Stimulated activated CD8-positive, alpha-beta memory T cell treated with anti-CD3 and anti-CD28 coated beads, Interleukin-15, amount 100 ng/mL, for 24 hours (primary cell): Measurements from ENCODE around the gene LYZL1.
"Not testable (repeated sequence)": the region's sequence is repeated elsewhere in the genome, so short reads cannot be mapped to it uniquely, and the experiment has no call there.

Experiments used
- DNase-seq: peaks from one replicate; pipeline ENCODE4 v3.0.0-alpha.2; 2020; ENCODE audit warnings: low read depth

The LYZL1 gene

GRCh38 chr10:29288906-29289305 is at the start of gene LYZL1:
LYZL1 (plus strand) TSS chr10:29289070; CDS start chr10:29291868, 2,798 bp downstream.
- DNase-seq = not testable (repeated sequence)

- DNase-seq = no peak
These were observed 49.0 kb upstream of the LYZL1 start for GRCh38 chr10:29239569-29240472.

DNA sequence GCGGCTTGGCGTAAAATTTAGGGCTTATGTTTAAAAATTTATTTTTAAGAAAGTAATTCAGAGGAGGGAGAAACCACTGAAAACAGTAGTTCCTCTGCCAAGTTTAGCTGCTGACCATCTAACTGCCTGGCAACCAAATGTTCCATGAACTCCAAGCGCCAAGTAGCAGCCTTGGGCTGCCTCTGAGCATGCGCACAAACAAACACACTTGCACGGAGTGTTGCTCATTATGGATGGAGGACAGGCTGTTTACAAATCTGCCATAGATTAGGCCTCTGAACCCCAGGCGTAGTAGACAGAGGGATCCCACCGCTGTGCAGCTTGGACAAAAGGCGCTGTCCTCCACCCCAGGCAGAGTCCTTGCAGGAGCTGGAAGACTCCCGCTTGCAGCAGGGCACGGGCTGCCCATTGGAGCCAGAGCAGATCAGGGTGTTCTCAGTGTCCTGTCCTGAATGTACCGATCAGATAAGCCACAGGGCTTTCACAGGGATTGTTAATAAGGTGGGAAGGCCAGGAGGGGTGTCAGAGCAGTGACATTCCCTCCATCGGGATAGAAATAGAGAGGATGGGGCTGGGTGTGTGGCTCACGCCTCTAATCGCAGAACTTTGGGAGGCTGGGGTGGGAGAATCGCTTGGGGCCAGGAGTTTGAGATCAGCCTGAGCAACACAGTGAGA is 47.7 kb upstream of the LYZL1 start:
- no peak for DNase-seq

DNA sequence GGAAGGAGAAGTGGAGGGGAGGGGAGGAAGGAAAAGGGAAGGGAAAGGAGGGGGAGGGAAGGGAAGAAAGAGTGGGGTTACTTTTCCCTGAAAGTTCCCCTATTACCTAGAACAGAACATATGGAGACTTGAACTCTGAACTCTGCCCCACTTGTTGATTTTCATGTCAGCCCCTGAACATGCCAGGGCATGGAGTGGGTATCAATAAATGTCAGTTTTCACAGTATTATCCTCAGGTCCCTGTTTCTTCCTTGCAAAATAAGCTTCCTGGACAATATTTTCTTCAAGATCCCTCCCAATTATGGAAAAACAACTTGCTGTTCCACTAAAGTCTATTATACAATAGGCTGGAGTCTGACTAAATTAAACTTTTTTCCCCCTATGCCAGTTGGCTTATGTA is 46.9 kb upstream of the LYZL1 start:
- DNase-seq = no peak

DNA sequence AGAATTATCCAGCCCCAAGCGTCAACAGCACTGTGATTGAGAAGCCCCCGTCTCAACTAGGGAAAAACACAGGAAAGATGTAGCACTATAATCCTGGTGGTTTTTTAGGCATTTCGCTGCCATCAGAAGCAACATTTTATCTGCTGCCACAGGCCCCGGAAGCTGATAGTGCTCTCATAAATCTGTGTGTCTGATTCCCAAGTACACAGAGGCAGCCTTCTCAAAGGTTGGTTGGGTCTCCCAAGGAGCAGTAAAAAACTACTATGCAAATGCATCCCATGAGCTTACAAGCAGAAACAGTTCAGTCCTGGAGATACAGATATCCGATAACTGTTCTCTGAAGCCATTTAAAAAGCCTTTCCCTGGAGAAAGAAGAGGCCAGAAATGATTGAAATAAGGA is 45.8 kb upstream of the LYZL1 start:
- DNase-seq = no peak

GRCh38 chr10:29243750-29244149 is 45.1 kb upstream of the LYZL1 start:
- DNase-seq = no peak

- no peak for DNase-seq
These were observed 43.9 kb upstream of the LYZL1 start for GRCh38 chr10:29244978-29245377.

- no peak for DNase-seq
These were observed 43.4 kb upstream of the LYZL1 start for GRCh38 chr10:29245476-29245875.

- no peak for DNase-seq
These were observed 42.4 kb upstream of the LYZL1 start for GRCh38 chr10:29246449-29246848.

DNA sequence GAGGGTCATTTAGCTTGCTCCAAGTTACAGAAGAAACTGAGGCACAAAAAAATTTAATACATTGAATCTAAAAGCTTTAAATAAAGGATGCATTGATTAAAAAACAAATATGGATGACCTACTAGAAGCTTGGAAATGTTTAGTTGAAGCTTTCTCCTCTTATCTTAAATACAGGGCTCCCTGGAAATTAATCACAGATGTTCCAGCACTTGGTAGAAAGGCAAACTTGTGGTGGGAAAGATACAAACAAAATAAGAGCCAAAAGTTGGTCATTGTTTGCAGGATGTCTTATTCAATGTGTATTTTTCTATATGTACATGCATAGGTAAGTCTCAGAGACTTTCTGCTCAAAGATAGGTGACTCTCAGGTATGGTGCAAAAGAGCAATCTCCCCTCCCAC is 40.7 kb upstream of the LYZL1 start:
- DNase-seq = no peak

DNA sequence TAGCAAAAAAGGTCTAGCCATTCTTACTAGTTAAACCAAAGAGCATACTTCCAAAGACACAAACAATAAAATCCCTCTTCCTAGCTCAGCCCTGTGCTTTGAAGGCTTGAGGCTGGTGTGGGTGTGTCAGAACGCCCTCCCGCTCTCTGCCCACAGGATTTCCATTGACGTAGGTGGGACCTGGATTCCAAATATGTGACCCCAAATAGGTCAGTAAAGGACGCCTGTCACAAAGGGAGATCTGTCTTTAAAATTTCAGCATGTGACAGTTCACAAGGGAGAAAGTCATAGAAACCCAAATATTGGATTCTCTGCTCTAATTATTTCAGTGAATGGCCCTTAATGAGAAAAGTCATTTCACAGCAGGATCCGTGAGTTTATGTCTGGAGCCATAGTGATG is 39.9 kb upstream of the LYZL1 start:
- DNase-seq = no peak

DNA sequence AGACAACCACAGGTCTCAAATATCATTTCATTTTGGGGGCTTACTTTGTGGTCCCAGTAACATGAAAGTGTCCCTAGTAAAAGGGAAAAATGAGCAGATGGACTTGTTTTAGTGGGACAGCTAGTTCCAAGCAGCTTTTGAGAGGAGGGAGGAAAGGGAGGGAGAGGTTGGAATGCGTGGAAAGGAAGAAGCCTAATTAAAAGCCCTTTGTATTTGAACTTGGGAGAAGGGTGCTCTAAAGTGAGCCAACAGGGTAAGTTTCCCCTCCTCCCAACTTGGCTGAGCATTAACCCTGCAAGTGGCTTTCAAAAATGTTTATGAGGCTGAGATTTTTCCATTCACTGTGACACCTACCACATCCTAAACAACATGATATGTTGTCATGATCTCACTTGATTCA is 38.8 kb upstream of the LYZL1 start:
- DNase-seq = no peak

DNA sequence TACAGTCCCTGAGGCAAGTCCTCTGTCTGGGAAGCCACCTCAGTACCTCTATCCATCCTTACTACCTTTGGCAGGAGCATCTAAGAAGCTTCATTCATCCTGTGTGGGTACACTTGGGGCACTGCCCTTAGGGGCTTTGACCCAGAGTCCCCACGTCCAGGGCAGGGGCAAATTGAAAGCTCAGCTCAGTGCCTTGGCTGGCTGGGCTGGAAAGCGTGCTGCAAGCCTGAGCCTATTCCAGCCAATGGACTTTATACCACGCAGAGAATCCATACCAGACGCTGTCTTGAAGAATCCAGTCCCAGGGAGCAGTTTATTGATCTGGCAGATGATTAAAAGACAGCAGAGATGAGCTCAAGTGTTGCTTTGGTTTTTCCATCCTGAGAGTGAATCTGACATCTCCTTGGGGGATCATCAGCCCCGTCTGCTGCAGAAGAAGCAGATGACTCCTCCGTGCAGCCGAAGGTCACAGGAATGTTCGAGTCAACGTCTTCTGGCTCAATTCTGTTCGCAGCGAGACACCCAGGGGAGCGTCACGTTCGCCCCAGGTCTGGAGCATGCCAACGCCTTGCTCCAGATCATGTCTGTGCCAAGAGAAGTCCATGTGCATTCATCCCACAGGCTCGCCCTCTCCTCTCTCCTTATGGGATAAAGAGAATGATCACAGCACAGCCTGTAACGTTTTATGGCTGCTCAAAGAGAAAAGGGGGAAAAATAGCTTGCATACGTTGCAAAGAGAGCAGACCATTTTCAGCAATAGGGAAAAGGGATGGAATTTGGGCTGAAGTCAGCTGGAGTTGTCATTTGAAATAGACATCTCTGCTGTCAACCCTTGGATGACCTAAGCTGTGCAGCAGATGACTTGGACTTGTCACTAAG is 35.8 kb upstream of the LYZL1 start:
- DNase-seq = no peak

- DNase-seq = no peak
These were observed 35.2 kb upstream of the LYZL1 start for GRCh38 chr10:29253690-29254029.

GRCh38 chr10:29254123-29255046 is 34.5 kb upstream of the LYZL1 start:
- no peak for DNase-seq

DNA sequence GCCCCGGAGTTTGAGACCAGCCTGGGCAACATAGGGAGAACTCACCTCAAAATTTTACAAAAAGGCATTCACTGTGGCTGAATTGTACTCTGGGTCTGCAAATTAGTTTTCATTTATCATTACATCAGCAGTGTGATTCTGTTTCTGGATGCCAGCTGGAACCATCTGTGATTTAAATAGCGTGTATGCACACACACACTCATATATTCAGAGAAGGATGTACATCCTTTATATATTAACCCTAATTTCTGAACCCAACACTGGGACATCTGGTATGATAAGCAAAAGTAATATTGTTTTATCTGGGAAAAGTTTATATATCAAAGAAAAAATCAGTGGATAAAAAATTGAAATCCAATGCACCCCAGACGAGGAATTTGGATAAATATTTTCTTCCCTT is 33.8 kb upstream of the LYZL1 start:
- no peak for DNase-seq

DNA sequence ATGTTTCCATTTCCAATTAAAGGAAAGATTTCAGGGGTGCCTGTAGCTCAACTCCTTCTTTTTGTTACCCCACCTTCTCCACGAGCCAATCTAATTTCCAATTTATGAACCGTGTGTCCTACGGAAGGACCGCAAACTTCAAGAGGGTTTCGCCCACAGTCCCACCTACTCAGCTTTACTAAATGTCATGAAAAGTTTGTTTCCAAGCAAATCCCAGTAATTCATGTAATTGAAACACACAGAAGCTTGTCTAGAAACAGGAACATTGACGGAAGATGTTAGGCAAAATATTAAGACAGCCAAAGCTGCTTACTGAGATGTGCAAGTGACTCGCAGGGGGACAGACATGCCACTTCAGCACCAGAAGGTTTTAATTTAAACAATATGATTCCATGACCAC is 32.9 kb upstream of the LYZL1 start:
- DNase-seq = no peak

DNA sequence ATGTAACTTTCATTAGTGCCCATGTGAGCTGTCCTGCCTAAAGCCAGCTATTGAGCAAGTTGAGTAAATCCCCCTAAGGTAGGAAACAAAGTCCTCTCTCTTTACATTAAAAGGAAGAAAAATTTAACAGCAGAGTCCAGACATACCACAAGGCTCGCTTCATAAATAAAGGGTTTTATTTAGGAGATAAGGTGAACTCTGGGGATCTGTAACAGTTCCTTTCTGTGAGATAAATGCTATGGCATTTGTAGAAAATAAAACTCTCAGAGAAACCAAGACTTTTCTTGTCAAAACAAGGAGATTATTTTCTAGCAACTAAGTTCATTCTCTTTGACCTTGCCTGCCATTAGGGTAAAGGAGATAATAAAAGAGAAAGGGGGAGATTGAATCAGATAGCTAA is 32.3 kb upstream of the LYZL1 start:
- no peak for DNase-seq

DNA sequence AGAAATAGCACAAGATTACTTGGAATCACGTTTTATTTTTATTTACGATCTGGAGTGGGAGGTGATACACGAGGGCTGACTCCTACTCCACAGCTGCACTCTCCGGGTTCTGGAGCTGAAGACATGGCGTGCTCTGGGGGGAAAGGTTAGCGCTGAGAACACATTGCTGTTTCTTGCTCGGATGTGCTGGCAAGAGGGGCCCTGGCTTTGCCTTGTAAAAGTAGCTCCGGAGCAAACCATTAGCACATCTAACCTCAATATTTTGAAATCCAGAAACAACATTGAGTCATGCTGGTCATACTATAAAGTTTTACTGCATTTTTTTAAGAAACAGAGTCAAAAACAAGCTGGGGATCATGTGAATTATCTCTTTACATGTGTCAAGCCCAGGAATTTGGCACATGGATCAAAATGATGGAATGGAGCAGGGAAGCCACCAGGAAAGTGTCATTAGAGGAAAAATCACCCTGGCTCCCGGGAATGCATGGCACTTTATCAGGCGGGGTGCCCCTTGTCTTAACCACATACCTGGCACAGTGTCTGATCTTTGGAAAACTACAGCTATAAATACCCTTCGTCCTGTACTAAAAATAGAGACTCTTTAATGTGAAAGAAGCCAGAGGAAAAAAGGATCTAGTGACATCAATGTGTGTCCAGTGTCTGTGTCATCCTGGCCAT is 31.6 kb upstream of the LYZL1 start:
- DNase-seq = no peak

DNA sequence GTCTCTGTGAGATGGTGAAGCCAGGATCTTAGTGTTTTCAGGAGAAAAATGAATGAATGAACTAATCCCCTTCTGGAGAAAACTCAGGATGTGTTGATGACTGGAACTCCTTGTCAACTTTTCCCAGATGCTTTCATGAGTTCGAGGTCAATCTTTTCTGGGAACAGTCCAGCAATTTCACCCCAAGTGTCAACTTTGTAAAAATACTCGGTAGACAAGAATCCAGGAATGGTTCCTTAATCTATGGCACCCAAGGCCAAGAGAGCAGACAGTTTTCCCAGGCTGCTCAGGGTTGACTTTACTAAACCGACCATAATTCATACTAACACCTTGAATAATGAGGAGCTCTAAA is 31.1 kb upstream of the LYZL1 start:
- no peak for DNase-seq

- no peak for DNase-seq
These were observed 29.4 kb upstream of the LYZL1 start for GRCh38 chr10:29259498-29259897.
